GM12878 (cell line): Measurements from ENCODE around the gene EPHB1.

Experiments used
- BRCA1 ChIP-seq: IDR thresholded peaks from 2 replicates; pipeline ENCODE4 v1.6.1; 2011; ENCODE audit warnings: low read depth, low read length, improper control_type of control experiment
- CREB1 ChIP-seq: IDR thresholded peaks from 2 replicates; pipeline ENCODE4 v1.6.1; 2012; ENCODE audit warnings: low read depth, mild to moderate bottlenecking, inconsistent platforms
- EED ChIP-seq: sonication (generic); IDR thresholded peaks from 2 replicates; pipeline ENCODE4 v1.6.1; 2016; ENCODE audit warnings: antibody characterized with exemption, low read depth
- MYC ChIP-seq: IDR thresholded peaks from 2 replicates; pipeline ENCODE4 v1.6.1; 2011; ENCODE audit warnings: mild to moderate bottlenecking, low read length, moderate library complexity, inconsistent platforms; ENCODE audit not compliant: insufficient read depth, insufficient replicate concordance, insufficient read length, severe bottlenecking
- POLR2A ChIP-seq: IDR thresholded peaks from 2 replicates; pipeline ENCODE4 v1.6.1; 2011; ENCODE audit warnings: low read depth, mild to moderate bottlenecking, low read length
- RELA ChIP-seq: fragments of 450-650 bp; IDR thresholded peaks from 2 replicates; pipeline ENCODE4 v1.8.0; 2014; ENCODE audit warnings: borderline replicate concordance; ENCODE audit not compliant: partially characterized antibody

DNA sequence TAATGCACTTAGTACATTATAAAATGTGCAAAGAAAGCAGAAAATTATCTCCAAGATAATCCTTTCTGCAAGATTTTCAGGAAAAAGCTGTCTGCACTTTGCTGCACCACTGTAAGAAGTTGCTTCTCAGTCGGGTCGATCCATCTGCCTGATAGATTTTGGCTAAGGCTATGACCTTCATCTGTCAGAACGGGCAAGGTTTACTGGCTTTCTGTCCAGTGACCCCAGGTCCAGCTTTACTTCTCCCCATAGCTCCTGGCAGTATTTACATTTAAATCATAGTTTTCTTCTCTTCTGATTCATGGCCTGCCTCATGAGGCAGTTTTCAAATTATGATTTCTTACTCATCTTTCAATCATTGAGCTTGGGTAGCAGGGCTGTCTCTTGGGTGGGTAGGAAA lies 422.7 kb downstream of the EPHB1 start:
- no peak for TF ChIP-seq POLR2A
- TF ChIP-seq CREB1: no peak
- TF ChIP-seq EED: no peak
- no peak for TF ChIP-seq BRCA1
- TF ChIP-seq RELA: no peak
- TF ChIP-seq MYC: no peak
